ENCODE data around the gene GID4.

GRCh38 chr17:18027280-18027679 lies 11.9 kb upstream of the GID4 start:
- TF ChIP-seq CTCF (IDR thresholded peaks at IDR 0.05; ENCODE audit: low read depth, low read length, poor library complexity, severe bottlenecking) (no peak), EZH2phosphoT487 (IDR thresholded peaks at IDR 0.05; ENCODE audit: borderline replicate concordance, low read length) (no peak)
